Measurements from ENCODE around the gene GRK5. TPM values are rescaled to one million over a fixed set of nuclear protein-coding genes. Genes with fewer than 3 reads are reported as not detected.

GRK5 gene
- total RNA-seq, 1 donor from 2014 or later: 4.3 TPM

- H3K4me3 ChIP-seq: no peak overlapping the region
- no peak overlapping the region for H3K4me2 ChIP-seq
- H3K9me3 Mint-ChIP-seq: peaks cover 20% of the 10 kb centered on the region
Observed at GRCh38 chr10:119355930-119356329, 148.6 kb downstream of the GRK5 start.

DNA sequence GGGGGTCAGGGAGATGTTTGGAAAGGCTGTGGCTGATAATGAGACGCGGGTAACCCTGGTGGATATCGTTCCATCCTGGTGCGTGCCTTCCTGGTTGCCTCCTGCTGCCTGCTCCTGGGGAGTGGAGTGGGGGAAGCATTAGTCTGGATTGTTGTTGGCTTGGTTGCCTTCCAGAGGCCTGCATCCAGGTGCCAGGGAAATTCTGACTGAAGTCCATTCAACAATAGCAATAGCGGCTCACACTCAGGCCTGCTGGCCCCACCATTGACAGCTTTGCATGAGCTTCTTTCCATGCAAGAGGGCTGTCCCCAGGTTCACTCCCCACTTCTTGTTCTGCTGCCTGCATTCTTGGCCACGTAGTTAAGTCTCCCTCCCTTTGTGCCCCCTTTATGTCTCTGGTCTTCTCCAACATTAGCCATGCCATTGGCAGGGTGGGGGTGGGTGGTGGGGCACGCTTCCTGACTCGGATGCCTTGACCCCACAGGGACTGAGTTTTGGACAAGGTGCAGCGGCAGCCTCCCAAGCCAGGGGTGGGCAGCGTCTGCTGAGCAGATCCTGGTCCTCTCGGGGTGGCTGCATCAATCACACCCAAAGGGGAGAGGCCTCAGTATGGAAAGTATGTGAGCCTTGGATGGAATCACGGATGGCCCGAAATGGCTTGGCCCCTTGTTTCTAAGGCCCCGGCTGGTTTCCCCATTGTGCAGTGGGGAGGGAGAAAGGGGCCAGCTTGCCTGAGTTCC, 150.2 kb downstream of the GRK5 start:
- Mint-ChIP-seq H3K27me3 (ENCODE audit: insufficient read depth, low read depth) (peaks cover 5% of the 10 kb centered on the region), H3K4me3 (no peak overlapping the region), H3K27ac (no peak overlapping the region), H3K9me3 (peaks cover 16% of the 10 kb centered on the region), H3K36me3 (peaks cover 15% of the 10 kb centered on the region), H3K4me1 (no peaks in the 10 kb centered on the region)
- H3K4me1 ChIP-seq: no peaks in the 10 kb centered on the region
- no peaks in the 10 kb centered on the region for H3K9me3 ChIP-seq (ENCODE audit: low read depth)
- H3K36me3 ChIP-seq: no peaks in the 10 kb centered on the region
- H3K9ac ChIP-seq: no peak overlapping the region
- no peak overlapping the region for H3K27ac ChIP-seq
- no peak overlapping the region for H3K4me3 ChIP-seq
- H3K79me2 ChIP-seq (ENCODE audit: low read depth): no peaks in the 10 kb centered on the region
- H3K27me3 ChIP-seq: no peaks in the 10 kb centered on the region
- no peak for TF ChIP-seq EZH2 (IDR thresholded peaks at IDR 0.05)
- no peak for TF ChIP-seq CTCF (IDR thresholded peaks at IDR 0.05)
- no peak for TF ChIP-seq EZH2phosphoT487 (IDR thresholded peaks at IDR 0.05)
- H3K4me2 ChIP-seq: no peak overlapping the region
- no peak overlapping the region for H2AFZ ChIP-seq (replicated peaks)
- no peaks in the 10 kb centered on the region for H3F3A ChIP-seq (ENCODE audit: low read depth)
- no peaks in the 10 kb centered on the region for H4K20me1 ChIP-seq (ENCODE audit: low read depth)
- no peak for DNase-seq (ENCODE audit: low spot score)

More at GRCh38 chr10:119355930-119356329, 148.6 kb downstream of the GRK5 start:
- H3K9ac ChIP-seq: no peak overlapping the region
- TF ChIP-seq EZH2phosphoT487 (IDR thresholded peaks at IDR 0.05): no peak
- TF ChIP-seq EZH2 (IDR thresholded peaks at IDR 0.05): no peak
- peak; percentile 41 for TF ChIP-seq CTCF (IDR thresholded peaks at IDR 0.05)
- H3K27me3 Mint-ChIP-seq (ENCODE audit: insufficient read depth, low read depth): peaks cover 2% of the 10 kb centered on the region
- no peaks in the 10 kb centered on the region for H3K27me3 ChIP-seq
- no peaks in the 10 kb centered on the region for H3K9me3 ChIP-seq (ENCODE audit: low read depth)
- no peaks in the 10 kb centered on the region for H3K79me2 ChIP-seq (ENCODE audit: low read depth)
- no peak for DNase-seq (ENCODE audit: low spot score)
- H3K4me1 Mint-ChIP-seq: no peaks in the 10 kb centered on the region
- no peak overlapping the region for H2AFZ ChIP-seq (replicated peaks)
- no peak overlapping the region for H3K4me3 Mint-ChIP-seq
- no peaks in the 10 kb centered on the region for H4K20me1 ChIP-seq (ENCODE audit: low read depth)
- no peaks in the 10 kb centered on the region for H3K36me3 ChIP-seq
- H3K36me3 Mint-ChIP-seq: peaks cover 17% of the 10 kb centered on the region
- H3K4me1 ChIP-seq: no peaks in the 10 kb centered on the region
- no peaks in the 10 kb centered on the region for H3F3A ChIP-seq (ENCODE audit: low read depth)
- H3K27ac ChIP-seq: no peak overlapping the region
- H3K27ac Mint-ChIP-seq: no peak overlapping the region

DNA sequence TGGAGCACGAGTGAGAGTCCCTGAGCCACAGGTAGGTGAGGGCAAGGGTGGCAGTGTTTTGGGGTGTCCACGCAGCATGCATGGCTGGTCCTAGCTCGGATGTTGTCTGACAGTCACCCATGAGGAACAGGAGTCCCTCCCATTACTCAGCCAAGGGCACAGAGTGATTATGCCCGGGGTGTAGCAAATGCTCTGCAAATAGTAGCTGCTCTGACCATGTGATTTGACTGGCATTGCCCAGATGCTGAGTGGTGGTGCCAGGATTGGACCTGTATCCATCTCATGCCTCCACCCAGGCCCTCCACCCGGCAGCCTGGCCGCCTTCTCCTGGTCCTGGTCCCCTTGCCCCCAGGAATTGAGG, 150.8 kb downstream of the GRK5 start:
- Histone ChIP-seq H3K27me3 (no peaks in the 10 kb centered on the region), H2AFZ (replicated peaks) (no peak overlapping the region), H3K4me3 (no peak overlapping the region), H3K79me2 (ENCODE audit: low read depth) (no peaks in the 10 kb centered on the region), H3K27ac (no peak overlapping the region), H4K20me1 (ENCODE audit: low read depth) (no peaks in the 10 kb centered on the region), H3K36me3 (no peaks in the 10 kb centered on the region), H3K9ac (no peak overlapping the region), H3K4me2 (no peak overlapping the region), H3K9me3 (ENCODE audit: low read depth) (no peaks in the 10 kb centered on the region), H3K4me1 (no peaks in the 10 kb centered on the region), H3F3A (ENCODE audit: low read depth) (no peaks in the 10 kb centered on the region)
- DNase-seq (ENCODE audit: low spot score): no peak
- H3K27me3 Mint-ChIP-seq (ENCODE audit: insufficient read depth, low read depth): peaks cover 5% of the 10 kb centered on the region
- peaks cover 16% of the 10 kb centered on the region for H3K9me3 Mint-ChIP-seq
- no peaks in the 10 kb centered on the region for H3K4me1 Mint-ChIP-seq
- no peak overlapping the region for H3K27ac Mint-ChIP-seq
- H3K4me3 Mint-ChIP-seq: no peak overlapping the region
- H3K36me3 Mint-ChIP-seq: peaks cover 11% of the 10 kb centered on the region
- TF ChIP-seq EZH2phosphoT487 (IDR thresholded peaks at IDR 0.05) (no peak), EZH2 (IDR thresholded peaks at IDR 0.05) (no peak), CTCF (IDR thresholded peaks at IDR 0.05) (no peak)
